HG02588 (cell line): ENCODE data around the gene CXCL3.

ENCODE experiments used
- ATAC-seq: cut with Tn5 transposase; IDR thresholded peaks from one replicate; pipeline ENCODE4 v1.9.1; 2021; ENCODE audit warnings: mild to moderate bottlenecking, moderate library complexity; ENCODE audit not compliant: unreplicated experiment

The CXCL3 gene

GRCh38 chr4:74016068-74016467, 22.4 kb downstream of the CXCL3 start:
- no peak for ATAC-seq

GRCh38 chr4:74015126-74015780, 23.2 kb downstream of the CXCL3 start:
- no peak for ATAC-seq

- no peak for ATAC-seq
Observed at GRCh38 chr4:74014332-74014731, 24.2 kb downstream of the CXCL3 start.

- ATAC-seq: no peak
Observed at GRCh38 chr4:74013264-74013663, 25.2 kb downstream of the CXCL3 start.

- no peak for ATAC-seq
Observed at GRCh38 chr4:74012130-74012529, 26.4 kb downstream of the CXCL3 start.

GRCh38 chr4:74009307-74009706, 29.2 kb downstream of the CXCL3 start:
- ATAC-seq: no peak

GRCh38 chr4:74006009-74006476, 32.4 kb downstream of the CXCL3 start:
- ATAC-seq: no peak

GRCh38 chr4:74005528-74005927, 33.0 kb downstream of the CXCL3 start:
- no peak for ATAC-seq

GRCh38 chr4:74004668-74005067, 33.8 kb downstream of the CXCL3 start:
- no peak for ATAC-seq

- ATAC-seq: no peak
Observed at GRCh38 chr4:74000301-74000700, 38.2 kb downstream of the CXCL3 start.

- no peak for ATAC-seq
Observed at GRCh38 chr4:73998040-73999011, 40.2 kb downstream of the CXCL3 start, which contains the start of gene CXCL5. CXCL5 (minus strand) TSS chr4:73998677; CDS start chr4:73998581, 96 bp downstream.

- ATAC-seq: no peak
Observed at GRCh38 chr4:73992050-73992449, 46.4 kb downstream of the CXCL3 start.

GRCh38 chr4:73991742-73992000, 46.8 kb downstream of the CXCL3 start:
- ATAC-seq: no peak

GRCh38 chr4:73990988-73991741, 47.3 kb downstream of the CXCL3 start:
- ATAC-seq: no peak

- no peak for ATAC-seq
Observed at GRCh38 chr4:73989928-73990327, 48.6 kb downstream of the CXCL3 start.

- ATAC-seq: no peak
Observed at GRCh38 chr4:73989031-73989430, 49.5 kb downstream of the CXCL3 start.

- no peak for ATAC-seq
Observed at GRCh38 chr4:73988061-73988460, 50.4 kb downstream of the CXCL3 start, which contains the start of gene PPBP. PPBP (minus strand) TSS chr4:73988190; CDS start chr4:73988103, 87 bp downstream.
